OCI-LY3 (cell line): ENCODE data around the gene DAGLA.

Source experiments
- H2AFZ ChIP-seq: fragments of 200-600, 300-600 bp; shearing (Covaris generic); 2 replicates; pipeline ENCODE4 v1.6.0; 2014; ENCODE audit warnings: antibody characterized with exemption, low read depth, low read length
- H3K27ac ChIP-seq: fragments of 200-600, 300-600 bp; sonication (generic); 2 replicates; pipeline ENCODE4 v1.5.1; 2014; ENCODE audit warnings: mild to moderate bottlenecking, low read length, moderate library complexity, mixed read lengths
- H3K27me3 ChIP-seq: fragments of 200-600, 300-600 bp; sonication (generic); 2 replicates; pipeline ENCODE4 v1.6.1; 2014; ENCODE audit warnings: low read depth, low read length, mixed read lengths
- H3K36me3 ChIP-seq: fragments of 200-600, 300-600 bp; sonication (generic); replicated peaks from 2 replicates; pipeline ENCODE3; 2014; ENCODE audit warnings: low read depth, low read length, mixed read lengths
- H3K4me1 ChIP-seq: fragments of 300-600, 200-600 bp; sonication (generic); 2 replicates; pipeline ENCODE4 v1.6.1; 2014; ENCODE audit warnings: low read length, mixed read lengths
- H3K4me2 ChIP-seq: fragments of 200-600, 300-600 bp; sonication (generic); 2 replicates; pipeline ENCODE4 v1.6.1; 2014; ENCODE audit warnings: low read length, mixed read lengths
- H3K4me3 ChIP-seq: fragments of 300-600, 200-600 bp; sonication (generic); 2 replicates; pipeline ENCODE4 v1.5.1; 2014; ENCODE audit warnings: antibody characterized with exemption, mild to moderate bottlenecking, low read length, moderate library complexity
- H3K79me2 ChIP-seq: fragments of 300-600, 200-600 bp; shearing (Covaris generic); 2 replicates; pipeline ENCODE4 v1.6.1; 2014; ENCODE audit warnings: mild to moderate bottlenecking, low read length, mixed read lengths
- H3K9ac ChIP-seq: fragments of 300-600, 200-600 bp; shearing (Covaris generic); 2 replicates; pipeline ENCODE4 v1.6.0; 2014; ENCODE audit warnings: mild to moderate bottlenecking, low read length, moderate library complexity
- H3K9me3 ChIP-seq: fragments of 200-600, 300-600 bp; shearing (Covaris generic); 2 replicates; pipeline ENCODE4 v1.6.1; 2014; ENCODE audit warnings: low read length, mixed read lengths; ENCODE audit not compliant: insufficient read depth
- H4K20me1 ChIP-seq: fragments of 200-600, 300-600 bp; sonication (generic); 2 replicates; pipeline ENCODE4 v1.6.1; 2016; ENCODE audit warnings: low read length, mixed read lengths; ENCODE audit not compliant: insufficient read depth
- EZH2phosphoT487 ChIP-seq: fragments of 200-600 bp; shearing (Covaris generic); IDR thresholded peaks from 2 replicates; pipeline ENCODE4 v1.6.1; 2018; ENCODE audit warnings: antibody characterized with exemption, mixed run types, low read depth
- TF ChIP-seq, protein P1 (sequence below): fragments of 200-600, 300-600 bp; sonication (generic); IDR thresholded peaks from 2 replicates; pipeline ENCODE4 v1.5.1; 2014; ENCODE audit warnings: antibody characterized with exemption, low read length, low read depth

DAGLA gene

DNA sequence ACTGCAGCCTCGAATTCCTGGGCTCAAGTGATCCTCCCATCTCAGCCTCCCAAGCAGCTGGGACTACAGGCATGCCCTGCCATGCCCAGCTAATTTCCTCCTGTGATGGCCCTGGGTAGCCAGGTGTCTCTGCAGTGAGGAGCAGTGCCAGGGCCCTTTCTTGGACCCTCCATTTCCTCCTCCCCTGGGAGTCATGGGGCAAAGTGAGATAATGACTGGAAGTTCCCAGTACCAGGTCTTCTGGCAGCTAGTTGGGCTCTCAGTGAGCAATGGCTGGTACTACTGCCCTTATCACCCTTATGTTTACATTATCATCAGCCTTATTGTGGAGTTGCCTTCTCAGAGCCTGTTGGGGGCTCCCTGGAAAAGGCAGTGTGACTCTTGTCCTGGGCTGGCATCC, 17.6 kb downstream of the DAGLA start:
- H3K9ac ChIP-seq: no peak overlapping the region
- no peak for TF ChIP-seq EZH2phosphoT487
- TF ChIP-seq, protein P1, sequence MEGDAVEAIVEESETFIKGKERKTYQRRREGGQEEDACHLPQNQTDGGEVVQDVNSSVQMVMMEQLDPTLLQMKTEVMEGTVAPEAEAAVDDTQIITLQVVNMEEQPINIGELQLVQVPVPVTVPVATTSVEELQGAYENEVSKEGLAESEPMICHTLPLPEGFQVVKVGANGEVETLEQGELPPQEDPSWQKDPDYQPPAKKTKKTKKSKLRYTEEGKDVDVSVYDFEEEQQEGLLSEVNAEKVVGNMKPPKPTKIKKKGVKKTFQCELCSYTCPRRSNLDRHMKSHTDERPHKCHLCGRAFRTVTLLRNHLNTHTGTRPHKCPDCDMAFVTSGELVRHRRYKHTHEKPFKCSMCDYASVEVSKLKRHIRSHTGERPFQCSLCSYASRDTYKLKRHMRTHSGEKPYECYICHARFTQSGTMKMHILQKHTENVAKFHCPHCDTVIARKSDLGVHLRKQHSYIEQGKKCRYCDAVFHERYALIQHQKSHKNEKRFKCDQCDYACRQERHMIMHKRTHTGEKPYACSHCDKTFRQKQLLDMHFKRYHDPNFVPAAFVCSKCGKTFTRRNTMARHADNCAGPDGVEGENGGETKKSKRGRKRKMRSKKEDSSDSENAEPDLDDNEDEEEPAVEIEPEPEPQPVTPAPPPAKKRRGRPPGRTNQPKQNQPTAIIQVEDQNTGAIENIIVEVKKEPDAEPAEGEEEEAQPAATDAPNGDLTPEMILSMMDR: no peak
- H3K4me3 ChIP-seq: no peak overlapping the region
- no peaks in the 10 kb centered on the region for H3K9me3 ChIP-seq
- H3K27me3 ChIP-seq: no peaks in the 10 kb centered on the region
- no peaks in the 10 kb centered on the region for H3K36me3 ChIP-seq
- no peaks in the 10 kb centered on the region for H4K20me1 ChIP-seq
- H3K79me2 ChIP-seq: no peaks in the 10 kb centered on the region
- H2AFZ ChIP-seq: no peak overlapping the region
- no peaks in the 10 kb centered on the region for H3K4me1 ChIP-seq
- H3K4me2 ChIP-seq: no peak overlapping the region
- no peak overlapping the region for H3K27ac ChIP-seq

DNA sequence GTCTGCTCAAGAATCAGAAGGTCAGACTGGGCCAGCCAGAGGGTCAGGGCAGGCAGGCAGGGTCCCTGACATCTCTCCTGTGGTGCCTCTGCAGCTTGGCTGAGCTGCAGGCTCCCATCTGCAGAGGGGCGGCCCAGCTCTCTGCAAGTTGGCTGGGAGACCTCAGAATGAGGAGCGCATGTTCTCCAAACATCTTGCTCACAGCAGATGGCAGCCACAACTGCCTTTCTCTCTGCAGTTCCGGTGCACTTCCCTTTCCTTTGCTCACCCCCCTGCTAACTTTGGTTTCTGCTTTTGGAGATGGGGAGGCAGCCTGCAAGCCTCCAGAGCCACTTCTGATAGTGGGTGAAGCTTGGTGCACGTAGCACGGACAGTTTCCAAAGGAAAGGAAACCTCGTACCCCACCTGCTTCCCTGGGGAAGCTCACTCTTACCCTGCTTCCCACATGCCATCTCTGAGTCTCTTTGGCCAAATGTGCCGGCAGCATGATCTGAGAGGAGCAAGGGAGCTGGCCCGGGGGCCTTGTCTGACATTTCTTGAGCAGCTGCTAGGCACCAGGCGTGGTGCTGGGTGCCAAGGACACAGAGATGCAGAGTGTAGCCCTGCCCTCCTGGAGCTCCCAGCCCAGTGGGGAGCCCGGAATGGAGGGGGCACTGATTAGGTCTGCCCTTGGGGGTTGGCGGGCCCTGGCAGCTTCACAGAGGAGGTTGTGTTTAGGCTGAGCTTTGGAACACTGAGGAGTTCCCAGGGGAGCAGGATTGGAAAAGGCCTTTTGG, 18.2 kb downstream of the DAGLA start:
- Histone ChIP-seq H2AFZ (no peak overlapping the region), H3K4me3 (no peak overlapping the region), H3K4me1 (no peaks in the 10 kb centered on the region), H3K79me2 (no peaks in the 10 kb centered on the region), H4K20me1 (no peaks in the 10 kb centered on the region), H3K9me3 (no peaks in the 10 kb centered on the region), H3K36me3 (no peaks in the 10 kb centered on the region), H3K27ac (no peak overlapping the region), H3K27me3 (no peaks in the 10 kb centered on the region), H3K9ac (no peak overlapping the region), H3K4me2 (no peak overlapping the region)
- TF ChIP-seq, protein P1: no peak
- TF ChIP-seq EZH2phosphoT487: no peak

DNA sequence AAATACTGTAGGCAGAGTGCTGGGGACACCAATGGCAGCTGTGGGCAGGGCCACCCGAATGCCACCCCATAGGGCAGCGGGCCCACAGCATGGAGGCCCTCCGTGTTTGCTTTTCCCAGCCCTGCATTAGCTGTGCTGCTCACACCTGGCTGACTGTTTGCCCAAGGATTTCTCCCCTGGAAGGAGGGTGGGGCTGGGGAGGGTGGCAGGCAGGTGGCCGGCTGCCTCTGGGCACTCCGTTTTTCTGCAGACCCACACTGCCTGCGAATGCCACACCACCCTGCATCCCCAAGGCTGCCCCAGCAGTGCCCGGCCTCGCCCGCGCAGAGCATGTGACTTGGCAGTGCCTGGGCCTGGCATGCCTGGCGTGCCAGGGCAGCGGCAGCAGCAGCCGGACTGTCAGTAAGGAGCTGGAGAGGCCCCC, 19.6 kb downstream of the DAGLA start:
- no peaks in the 10 kb centered on the region for H3K9me3 ChIP-seq
- no peaks in the 10 kb centered on the region for H4K20me1 ChIP-seq
- no peaks in the 10 kb centered on the region for H3K27me3 ChIP-seq
- no peak overlapping the region for H3K4me2 ChIP-seq
- TF ChIP-seq, protein P1: no peak
- no peak for TF ChIP-seq EZH2phosphoT487
- H3K36me3 ChIP-seq: no peaks in the 10 kb centered on the region
- H3K9ac ChIP-seq: no peak overlapping the region
- no peak overlapping the region for H2AFZ ChIP-seq
- no peak overlapping the region for H3K27ac ChIP-seq
- H3K4me1 ChIP-seq: no peaks in the 10 kb centered on the region
- H3K4me3 ChIP-seq: no peak overlapping the region
- H3K79me2 ChIP-seq: no peaks in the 10 kb centered on the region

DNA sequence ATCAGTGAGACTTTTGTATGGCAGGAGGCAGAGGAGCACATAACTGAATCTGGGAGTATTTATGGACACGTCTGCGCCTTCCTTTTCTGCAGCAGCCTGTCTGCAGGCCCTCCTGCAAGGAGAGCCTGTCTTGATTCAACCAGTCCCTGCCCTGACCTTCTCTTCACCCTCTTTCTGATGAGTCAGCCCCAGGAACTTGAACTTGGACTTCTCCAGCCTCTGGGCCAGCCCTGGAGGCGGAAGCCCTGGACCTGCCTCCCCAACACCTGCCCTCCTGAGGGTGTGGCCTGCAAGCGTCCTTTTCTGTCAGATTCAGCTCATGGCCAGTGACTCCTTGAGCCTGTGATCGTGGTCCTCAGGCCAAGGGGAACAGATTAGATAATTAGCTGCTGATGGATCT, 20.0 kb downstream of the DAGLA start:
- Histone ChIP-seq H3K79me2 (no peaks in the 10 kb centered on the region), H2AFZ (no peak overlapping the region), H3K4me3 (no peak overlapping the region), H3K27me3 (no peaks in the 10 kb centered on the region), H3K36me3 (no peaks in the 10 kb centered on the region), H3K27ac (no peak overlapping the region), H3K9me3 (no peaks in the 10 kb centered on the region), H4K20me1 (no peaks in the 10 kb centered on the region), H3K4me1 (no peaks in the 10 kb centered on the region), H3K4me2 (no peak overlapping the region), H3K9ac (no peak overlapping the region)
- TF ChIP-seq, protein P1: no peak
- no peak for TF ChIP-seq EZH2phosphoT487
